ENCODE data around the gene SERPING1. TPM values are rescaled to one million over a fixed set of nuclear protein-coding genes. Genes with fewer than 3 reads are reported as not detected.

The SERPING1 gene
- total RNA-seq, 1 experiment from 2014 or later: 12.3 TPM

GRCh38 chr11:57574061-57574460 lies 23.4 kb upstream of the SERPING1 start:
- peaks cover 11% of the 10 kb centered on the region; the same call in 1 of the 2 replicates for H3K27me3 ChIP-seq

GRCh38 chr11:57584341-57584740 lies 13.1 kb upstream of the SERPING1 start:
- peak; percentile 71 to 83 for DNase-seq
- peaks cover 25% of the 10 kb centered on the region for H3K4me1 ChIP-seq
- H3K4me3 ChIP-seq: peak overlapping the region; percentile 26
- H3K27me3 ChIP-seq: no peaks in the 10 kb centered on the region
- 0 out of 2 replicates have a peak, but pooled peaks cover 2% of the 10 kb centered on the region for H3K9me3 ChIP-seq (replicated peaks)
- no peaks in the 10 kb centered on the region for H3K36me3 ChIP-seq
- peak overlapping the region; percentile 66 for H3K27ac ChIP-seq

More at GRCh38 chr11:57574061-57574460, 23.4 kb upstream of the SERPING1 start:
- Histone ChIP-seq H3K36me3 (no peaks in the 10 kb centered on the region), H3K4me3 (no peak overlapping the region), H3K4me1 (no peaks in the 10 kb centered on the region), H3K9me3 (replicated peaks) (no peaks in the 10 kb centered on the region), H3K27ac (no peak overlapping the region)
- no peak for DNase-seq

DNA sequence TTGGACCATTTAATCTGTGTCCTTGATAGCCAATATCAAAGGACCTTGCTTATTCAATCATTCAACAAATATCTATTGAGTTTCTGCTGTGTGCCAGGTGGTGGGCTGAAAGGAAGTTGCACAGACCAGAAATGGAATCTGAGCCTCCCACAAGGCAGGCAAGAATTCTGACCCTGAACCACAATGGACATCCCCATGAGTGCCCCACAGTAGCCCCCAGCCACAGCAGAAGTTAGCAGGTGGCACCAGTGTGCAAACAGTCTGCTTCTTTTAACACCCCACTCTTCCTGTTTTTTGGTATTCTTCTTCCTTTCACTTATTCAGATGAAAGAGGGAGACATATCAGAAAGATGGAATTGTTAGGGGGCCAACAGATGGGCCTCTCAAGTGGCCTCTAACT lies 12.2 kb upstream of the SERPING1 start:
- Histone ChIP-seq H3K9me3 (replicated peaks) (0 out of 2 replicates have a peak, but pooled peaks cover 2% of the 10 kb centered on the region), H3K36me3 (no peaks in the 10 kb centered on the region), H3K4me1 (peaks cover 25% of the 10 kb centered on the region), H3K27me3 (no peaks in the 10 kb centered on the region; the same call in 1 of the 2 replicates), H3K27ac (peak overlapping the region; percentile 66), H3K4me3 (no peak overlapping the region; the same call in 1 of the 2 replicates)
- peak; percentile 73 to 83 for DNase-seq

DNA sequence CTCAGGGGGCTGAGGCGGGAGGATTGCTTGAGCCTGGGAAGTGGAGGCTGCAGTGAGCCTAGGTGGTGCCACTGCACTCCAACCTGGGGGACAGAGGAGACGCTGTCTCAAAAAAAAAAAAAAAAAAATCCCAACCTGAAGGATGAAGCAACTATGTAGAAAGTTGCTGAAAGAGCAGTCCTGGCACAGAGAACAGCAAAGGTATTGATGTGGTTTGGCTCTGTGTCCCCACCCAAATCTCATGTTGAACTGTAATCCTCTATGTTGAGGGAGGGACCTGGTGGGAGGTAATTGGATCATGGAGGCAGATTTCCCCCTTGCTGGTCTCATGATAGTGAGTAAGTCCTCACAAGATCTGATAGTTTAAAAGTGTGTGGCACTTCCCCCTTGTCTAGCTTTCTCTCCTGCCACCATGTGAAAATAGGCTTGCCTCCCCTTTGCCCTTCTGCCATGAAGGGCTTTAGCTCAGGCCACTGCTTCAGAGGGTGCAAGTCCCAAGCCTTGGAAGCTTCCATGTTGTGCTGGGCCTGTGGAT lies 10.7 kb upstream of the SERPING1 start:
- Histone ChIP-seq H3K27me3 (no peaks in the 10 kb centered on the region; the same call in 1 of the 2 replicates), H3K27ac (no peak overlapping the region), H3K4me1 (peaks cover 25% of the 10 kb centered on the region), H3K9me3 (replicated peaks) (0 out of 2 replicates have a peak, but pooled peaks cover 2% of the 10 kb centered on the region), H3K4me3 (no peak overlapping the region), H3K36me3 (no peaks in the 10 kb centered on the region)
- DNase-seq: no peak

DNA sequence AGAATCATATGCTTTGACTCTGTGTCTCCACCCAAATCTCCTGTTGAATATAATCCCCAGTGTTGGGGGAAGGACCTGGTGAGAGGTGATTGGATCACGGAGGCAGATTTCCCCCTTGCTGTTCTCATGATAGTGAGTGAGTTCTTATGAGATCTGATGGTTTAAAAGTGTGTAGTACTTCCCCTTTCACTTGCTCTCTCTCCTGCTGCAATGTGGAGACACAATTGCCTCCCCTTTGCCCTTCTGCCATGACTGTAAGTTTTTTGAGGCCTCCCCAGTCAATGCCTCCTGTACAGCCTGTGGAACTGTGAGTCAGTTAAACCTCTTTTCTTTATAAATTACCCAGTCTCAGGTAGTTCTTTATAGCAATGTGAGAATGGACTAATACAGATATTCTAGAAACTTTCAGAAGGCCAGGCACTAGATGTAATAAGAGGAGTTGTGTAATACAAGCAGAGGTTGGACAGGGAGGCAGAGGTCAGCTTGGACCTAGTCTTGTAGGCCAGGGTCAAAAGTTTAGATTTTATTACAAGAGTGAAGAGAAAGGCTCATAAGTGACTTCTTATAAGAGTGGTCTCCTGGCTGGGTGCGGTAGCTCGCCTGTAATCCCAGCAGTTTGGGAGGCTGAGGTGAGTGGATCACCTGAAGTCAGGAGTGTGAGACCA lies 9.3 kb upstream of the SERPING1 start:
- Histone ChIP-seq H3K36me3 (no peaks in the 10 kb centered on the region), H3K27me3 (no peaks in the 10 kb centered on the region; the same call in 1 of the 2 replicates), H3K9me3 (replicated peaks) (0 out of 2 replicates have a peak, but pooled peaks cover 2% of the 10 kb centered on the region), H3K27ac (no peak overlapping the region), H3K4me3 (no peak overlapping the region), H3K4me1 (peaks cover 25% of the 10 kb centered on the region)
- DNase-seq: no peak

DNA sequence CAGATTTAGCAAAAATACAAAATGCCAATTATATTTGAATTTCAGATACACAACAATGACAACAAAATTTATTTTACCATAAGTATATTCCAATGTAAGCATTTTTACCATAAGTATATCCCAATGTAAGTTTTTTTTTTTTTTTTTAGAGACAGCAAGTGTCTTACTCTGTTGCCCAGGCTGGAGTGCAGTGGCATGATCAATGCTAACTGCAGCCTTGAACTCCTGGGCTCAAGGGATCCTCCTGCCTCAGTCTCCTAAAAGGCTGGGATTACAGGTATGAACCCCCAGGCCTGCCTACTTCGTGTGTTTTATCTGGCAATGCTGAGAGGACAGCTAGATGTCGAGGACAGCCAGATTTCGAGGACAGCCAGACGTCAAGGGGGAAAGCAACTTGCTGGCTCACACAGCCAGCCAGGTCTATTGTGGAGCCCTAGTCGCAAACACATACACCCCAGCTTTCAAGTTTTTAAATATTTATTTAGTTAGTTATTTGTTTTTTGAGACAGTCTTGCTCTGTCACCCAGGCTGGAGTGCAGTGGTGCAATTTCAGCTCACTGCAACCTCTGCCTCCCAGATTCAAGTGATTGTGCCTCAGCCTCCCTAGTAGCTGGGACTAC lies 1.1 kb upstream of the SERPING1 start:
- no peak overlapping the region for H3K27ac ChIP-seq
- no peak for DNase-seq
- no peaks in the 10 kb centered on the region for H3K9me3 ChIP-seq (replicated peaks)
- peaks cover 16% of the 10 kb centered on the region for H3K4me1 ChIP-seq
- no peaks in the 10 kb centered on the region for H3K36me3 ChIP-seq
- no peak overlapping the region for H3K4me3 ChIP-seq
- no peaks in the 10 kb centered on the region for H3K27me3 ChIP-seq

- peak; percentile 71 to 80 for DNase-seq
- no peaks in the 10 kb centered on the region for H3K9me3 ChIP-seq (replicated peaks)
- no peaks in the 10 kb centered on the region for H3K36me3 ChIP-seq
- H3K4me1 ChIP-seq: peaks cover 16% of the 10 kb centered on the region
- no peaks in the 10 kb centered on the region for H3K27me3 ChIP-seq
- H3K4me3 ChIP-seq: peak overlapping the region; percentile 59
- peak overlapping the region; percentile 10; the same call in 1 of the 2 replicates for H3K27ac ChIP-seq
These were observed 688 bp downstream of the SERPING1 start for GRCh38 chr11:57597916-57598830.

- no peak overlapping the region; the same call in 1 of the 2 replicates for H3K4me3 ChIP-seq
- no peak for DNase-seq
- H3K27ac ChIP-seq: no peak overlapping the region
These were observed 1.3 kb downstream of the SERPING1 start for GRCh38 chr11:57598831-57599155.

DNA sequence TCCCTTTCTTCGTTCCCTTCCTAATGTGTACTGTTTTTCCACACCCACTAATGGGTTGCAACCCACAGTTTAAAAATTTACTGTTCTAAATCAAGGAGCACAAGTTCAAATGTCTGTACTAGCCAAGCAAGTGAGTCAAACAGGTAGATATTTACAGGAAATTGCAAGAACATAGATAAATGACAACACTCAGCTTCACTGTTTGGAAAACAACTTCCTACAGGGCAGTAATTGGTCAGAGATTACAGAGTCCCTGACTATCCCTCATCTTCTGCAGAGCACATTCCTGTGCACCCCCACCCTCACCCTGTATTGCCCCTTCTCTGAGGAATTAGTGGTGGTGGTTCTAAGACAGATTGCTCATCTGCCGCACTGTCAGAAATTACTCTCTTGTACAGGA lies 1.9 kb downstream of the SERPING1 start:
- no peaks in the 10 kb centered on the region for H3K36me3 ChIP-seq
- H3K4me3 ChIP-seq: no peak overlapping the region
- peaks cover 19% of the 10 kb centered on the region for H3K4me1 ChIP-seq
- H3K27me3 ChIP-seq: no peaks in the 10 kb centered on the region
- no peaks in the 10 kb centered on the region for H3K9me3 ChIP-seq (replicated peaks)
- H3K27ac ChIP-seq: no peak overlapping the region
- DNase-seq: no peak

More at GRCh38 chr11:57598831-57599155, 1.3 kb downstream of the SERPING1 start:
- Histone ChIP-seq H3K9me3 (replicated peaks) (no peaks in the 10 kb centered on the region), H3K4me1 (peaks cover 16% of the 10 kb centered on the region), H3K27me3 (no peaks in the 10 kb centered on the region), H3K36me3 (no peaks in the 10 kb centered on the region)

GRCh38 chr11:57601297-57601696 lies 3.8 kb downstream of the SERPING1 start:
- no peak for DNase-seq
- Histone ChIP-seq H3K36me3 (no peaks in the 10 kb centered on the region), H3K4me3 (no peak overlapping the region)

DNA sequence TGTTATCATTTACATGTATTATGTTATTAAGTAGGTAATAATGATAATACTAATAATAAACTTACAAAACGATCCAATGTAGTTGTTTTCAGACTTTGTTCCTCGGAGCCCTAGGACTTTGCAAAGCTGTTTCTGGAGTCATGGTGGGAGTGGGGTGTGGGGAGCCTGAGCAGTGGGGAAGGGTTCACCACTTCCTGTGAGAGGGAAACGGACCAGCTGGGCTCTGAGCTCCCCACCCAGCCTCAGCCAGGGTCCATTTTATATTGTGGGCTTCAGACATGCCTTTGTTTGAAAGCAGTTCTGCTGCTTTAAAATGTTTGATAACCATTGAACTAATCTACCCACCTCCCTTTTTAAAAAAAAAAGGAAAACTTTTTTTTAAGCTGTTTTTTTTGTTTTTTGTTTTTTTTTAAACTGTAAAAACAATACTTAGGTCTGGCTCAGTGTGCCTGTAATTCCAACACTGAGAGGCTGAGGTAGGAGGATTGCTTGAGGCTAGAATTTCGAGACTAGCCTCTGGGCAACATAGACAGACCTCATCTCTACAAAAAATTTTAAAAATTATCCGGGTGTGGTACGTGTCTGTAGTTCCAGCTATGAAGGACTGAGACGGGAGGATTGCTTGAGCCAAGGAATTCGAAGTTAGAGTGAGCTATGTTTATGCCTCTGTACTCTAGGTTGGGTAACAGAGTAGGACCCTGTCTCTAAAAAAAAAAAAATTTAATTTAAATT lies 7.0 kb downstream of the SERPING1 start:
- Histone ChIP-seq H3K4me1 (peaks cover 3% of the 10 kb centered on the region; the same call in 1 of the 2 replicates), H3K9me3 (replicated peaks) (no peaks in the 10 kb centered on the region), H3K27me3 (no peaks in the 10 kb centered on the region), H3K36me3 (peaks cover 3% of the 10 kb centered on the region; the same call in 1 of the 2 replicates), H3K4me3 (no peak overlapping the region), H3K27ac (no peak overlapping the region)
- peak; percentile 32 to 46 for DNase-seq

More at GRCh38 chr11:57601297-57601696, 3.8 kb downstream of the SERPING1 start:
- Histone ChIP-seq H3K4me1 (peaks cover 15% of the 10 kb centered on the region), H3K27me3 (no peaks in the 10 kb centered on the region), H3K27ac (no peak overlapping the region), H3K9me3 (replicated peaks) (no peaks in the 10 kb centered on the region)

- peaks cover 3% of the 10 kb centered on the region; the same call in 1 of the 2 replicates for H3K4me1 ChIP-seq
- H3K27me3 ChIP-seq: no peaks in the 10 kb centered on the region
- H3K27ac ChIP-seq: no peak overlapping the region
- no peaks in the 10 kb centered on the region for H3K9me3 ChIP-seq (replicated peaks)
- no peak overlapping the region for H3K4me3 ChIP-seq
- no peak for DNase-seq
- H3K36me3 ChIP-seq: peaks cover 3% of the 10 kb centered on the region; the same call in 1 of the 2 replicates
These were observed 7.5 kb downstream of the SERPING1 start for GRCh38 chr11:57605028-57605420.

DNA sequence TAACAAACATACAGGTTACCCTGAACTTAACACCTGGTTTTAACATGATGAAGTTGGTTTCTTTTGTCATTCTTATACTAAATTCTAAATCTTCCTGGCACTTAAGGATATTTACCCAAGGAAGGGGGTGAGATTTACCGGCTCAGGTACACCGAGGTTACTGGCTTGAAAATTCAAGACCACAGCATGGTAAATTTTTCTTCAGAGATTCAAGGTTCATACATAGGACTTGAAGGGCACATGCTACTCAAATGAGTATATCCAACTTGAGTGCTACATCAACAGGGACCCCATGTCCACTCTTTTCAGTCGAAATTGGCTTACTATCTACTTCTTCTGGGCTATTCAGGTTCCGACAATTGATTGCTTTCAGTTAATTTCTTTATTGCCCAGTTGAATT lies 12.7 kb downstream of the SERPING1 start:
- DNase-seq: no peak
- Histone ChIP-seq H3K4me3 (no peak overlapping the region), H3K4me1 (no peaks in the 10 kb centered on the region), H3K9me3 (replicated peaks) (no peaks in the 10 kb centered on the region), H3K27ac (no peak overlapping the region), H3K36me3 (peaks cover 3% of the 10 kb centered on the region; the same call in 1 of the 2 replicates), H3K27me3 (no peaks in the 10 kb centered on the region)
